PC-9 (cell line): ENCODE data around the gene MIGA2. TPM values are rescaled to one million over a fixed set of nuclear protein-coding genes. Genes with fewer than 3 reads are reported as not detected.

Experiments
- BruUV-seq: library from RNA; stranded (reverse); fragments of 400-500 nt; replicated peaks from 2 replicates; lab custom pipeline; 2021; lab: Mats Ljungman, UMichigan
- CTCF ChIA-PET: fragments of 300-600 bp; sonication (Branson Sonifier 250); formaldehyde crosslinking; loops from one replicate; lab custom pipeline; 2022; ENCODE audit warnings: antibody characterized with exemption; lab: Charles Lee
- POLR2A ChIA-PET: fragments of 300-600 bp; sonication (Branson Sonifier 250); formaldehyde crosslinking; loops from one replicate; lab custom pipeline; 2022; ENCODE audit warnings: antibody characterized with exemption; ENCODE audit not compliant: unreplicated experiment; lab: Charles Lee
- DNase-seq, 2 experiments: peaks; one replicate each; pipeline versions ENCODE4 v3.0.0 to v3.0.0-alpha.2; 2015 to 2022; ENCODE audit warnings: mixed read lengths in 1 of 2
- H2AFZ ChIP-seq: fragments of 200-600 bp; sonication (generic); 2 replicates; pipeline ENCODE4 v1.8.1; 2017; ENCODE audit warnings: antibody characterized with exemption
- H3F3A ChIP-seq: fragments of 200-600 bp; sonication (generic); 2 replicates; pipeline ENCODE4 v1.8.1; 2017; ENCODE audit warnings: antibody characterized with exemption, mild to moderate bottlenecking, low read depth; ENCODE audit not compliant: insufficient read depth
- H3K27ac ChIP-seq: fragments of 200-600 bp; sonication (generic); 2 replicates; pipeline ENCODE4 v1.6.1; 2016; ENCODE audit warnings: mixed run types
- H3K27me3 ChIP-seq: fragments of 200-600 bp; sonication (generic); 2 replicates; pipeline ENCODE4 v1.6.1; 2016; ENCODE audit warnings: low read depth, mixed run types; ENCODE audit not compliant: insufficient read depth
- H3K36me3 ChIP-seq: fragments of 200-600 bp; sonication (generic); 2 replicates; pipeline ENCODE4 v1.6.1; 2016; ENCODE audit warnings: low read depth, mixed run types
- H3K4me1 ChIP-seq: fragments of 200-600 bp; sonication (generic); replicated peaks from 2 replicates; pipeline ENCODE4 v1.6.1; 2016; ENCODE audit warnings: mixed run types; ENCODE audit not compliant: insufficient read depth
- H3K4me2 ChIP-seq: fragments of 200-600 bp; sonication (generic); 2 replicates; pipeline ENCODE4 v1.6.1; 2017; ENCODE audit warnings: mixed run types
- H3K4me3 ChIP-seq: fragments of 200-600 bp; sonication (generic); 2 replicates; pipeline ENCODE4 v1.6.1; 2016; ENCODE audit warnings: mixed run types
- H3K79me2 ChIP-seq: fragments of 200-600 bp; sonication (generic); 2 replicates; pipeline ENCODE4 v1.6.1; 2017; ENCODE audit warnings: low read depth, mixed run types
- H3K9me2 ChIP-seq: fragments of 200-600 bp; sonication (generic); 2 replicates; pipeline ENCODE4 v1.8.1; 2017; ENCODE audit warnings: mild to moderate bottlenecking; ENCODE audit not compliant: insufficient read depth
- H3K9me3 ChIP-seq: fragments of 200-600 bp; sonication (generic); 2 replicates; pipeline ENCODE4 v1.8.1; 2016; ENCODE audit warnings: low read depth; ENCODE audit not compliant: insufficient read depth
- H4K20me1 ChIP-seq: fragments of 200-600 bp; sonication (generic); 2 replicates; pipeline ENCODE4 v1.8.1; 2017; ENCODE audit not compliant: insufficient read depth
- EZH2 ChIP-seq: fragments of 200-600 bp; sonication (generic); IDR thresholded peaks from 2 replicates; pipeline ENCODE4 v1.8.0; 2017; ENCODE audit warnings: antibody characterized with exemption, low read depth
- intact Hi-C: fragments of 100-400 bp; cut with micrococcal nuclease; formaldehyde crosslinking; loops from one replicate; pipeline ENCODE4 v1.10.0; 2022; ENCODE audit not compliant: unreplicated experiment
- total RNA-seq: library from RNA; stranded (reverse); gene quantifications from 2 replicates; pipeline ENCODE4 v1.2.3, GENCODE V29; 2021
- TF ChIP-seq, protein P1 (sequence below): fragments of 200-600 bp; sonication (generic); conservative IDR thresholded peaks from 2 replicates; pipeline ENCODE4 v1.6.1; 2017; ENCODE audit warnings: mixed run types, antibody characterized with exemption, mild to moderate bottlenecking, moderate library complexity

Gene MIGA2
- total RNA-seq, 1 experiment from 2014 or later, result 40.7 TPM

DNA sequence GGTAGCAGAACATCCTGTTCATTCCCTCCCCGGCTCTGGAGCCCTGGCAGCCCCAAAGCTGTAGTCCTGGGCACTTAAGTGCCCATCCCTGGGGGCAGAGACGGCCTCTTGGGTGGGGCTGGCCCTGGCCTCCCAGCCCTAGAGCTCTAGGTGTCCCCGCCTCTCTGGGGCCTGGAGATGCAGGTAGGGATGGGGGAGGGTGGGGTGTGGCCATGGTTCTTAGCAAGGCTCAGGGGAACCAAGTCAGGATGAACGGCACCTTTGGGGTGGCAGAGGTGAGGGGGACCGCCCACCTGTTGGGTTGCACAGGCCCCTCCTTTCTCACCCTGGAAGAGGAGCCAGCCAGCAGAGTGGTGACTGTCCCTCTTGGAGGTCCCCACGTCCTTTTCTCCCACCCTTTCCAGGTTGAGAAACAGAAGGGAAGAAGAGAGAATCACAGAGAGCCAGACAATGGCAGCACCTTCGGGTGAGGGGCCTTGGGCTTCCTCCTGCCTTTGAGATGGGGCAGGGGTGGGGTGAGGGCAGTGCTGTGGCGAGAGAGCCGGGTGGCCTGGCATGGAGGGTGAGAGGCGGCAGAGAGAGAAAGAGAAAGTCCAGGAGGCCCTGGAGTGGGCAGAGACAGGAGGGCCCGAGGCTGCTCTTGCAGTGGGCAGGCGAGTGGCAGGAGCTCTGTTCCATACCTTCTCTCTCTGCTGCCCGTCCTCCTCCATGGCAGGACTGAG is 71.8 kb downstream of the MIGA2 start:
- BruUV-seq, result no TSS peak
- no peak for DNase-seq
- Histone ChIP-seq H2AFZ (no peak overlapping the region), H3K27me3 (no peaks in the 10 kb centered on the region), H4K20me1 (no peaks in the 10 kb centered on the region), H3K9me3 (no peaks in the 10 kb centered on the region), H3K9me2 (no peaks in the 10 kb centered on the region), H3K79me2 (peaks cover 16% of the 10 kb centered on the region), H3K4me1 (peaks cover 22% of the 10 kb centered on the region), H3K4me2 (no peak overlapping the region), H3K27ac (no peak overlapping the region), H3F3A (peaks cover 22% of the 10 kb centered on the region; the same call in 1 of the 2 replicates), H3K36me3 (no peaks in the 10 kb centered on the region), H3K4me3 (no peak overlapping the region)
- TF ChIP-seq, protein P1, sequence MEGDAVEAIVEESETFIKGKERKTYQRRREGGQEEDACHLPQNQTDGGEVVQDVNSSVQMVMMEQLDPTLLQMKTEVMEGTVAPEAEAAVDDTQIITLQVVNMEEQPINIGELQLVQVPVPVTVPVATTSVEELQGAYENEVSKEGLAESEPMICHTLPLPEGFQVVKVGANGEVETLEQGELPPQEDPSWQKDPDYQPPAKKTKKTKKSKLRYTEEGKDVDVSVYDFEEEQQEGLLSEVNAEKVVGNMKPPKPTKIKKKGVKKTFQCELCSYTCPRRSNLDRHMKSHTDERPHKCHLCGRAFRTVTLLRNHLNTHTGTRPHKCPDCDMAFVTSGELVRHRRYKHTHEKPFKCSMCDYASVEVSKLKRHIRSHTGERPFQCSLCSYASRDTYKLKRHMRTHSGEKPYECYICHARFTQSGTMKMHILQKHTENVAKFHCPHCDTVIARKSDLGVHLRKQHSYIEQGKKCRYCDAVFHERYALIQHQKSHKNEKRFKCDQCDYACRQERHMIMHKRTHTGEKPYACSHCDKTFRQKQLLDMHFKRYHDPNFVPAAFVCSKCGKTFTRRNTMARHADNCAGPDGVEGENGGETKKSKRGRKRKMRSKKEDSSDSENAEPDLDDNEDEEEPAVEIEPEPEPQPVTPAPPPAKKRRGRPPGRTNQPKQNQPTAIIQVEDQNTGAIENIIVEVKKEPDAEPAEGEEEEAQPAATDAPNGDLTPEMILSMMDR, result no peak
- no peak for TF ChIP-seq EZH2
- intact Hi-C loops, result no loop called here
- CTCF ChIA-PET, result no interaction called here
- POLR2A ChIA-PET, result interaction anchor here (0.6 kb wide), 1 partner anchor 503 kb away, joined by 7 read pairs; no protein-coding TSS in a partner anchor

GRCh38 chr9:129108805-129109536 is 72.5 kb downstream of the MIGA2 start:
- H3K9me3 ChIP-seq, result no peaks in the 10 kb centered on the region
- H3F3A ChIP-seq, result peaks cover 24% of the 10 kb centered on the region; the same call in 1 of the 2 replicates
- H3K4me1 ChIP-seq, result peaks cover 15% of the 10 kb centered on the region
- TF ChIP-seq EZH2, result no peak
- TF ChIP-seq, protein P1, result no peak
- no peak overlapping the region for H2AFZ ChIP-seq
- no peak overlapping the region for H3K27ac ChIP-seq
- H3K27me3 ChIP-seq, result no peaks in the 10 kb centered on the region
- no peaks in the 10 kb centered on the region for H4K20me1 ChIP-seq
- H3K79me2 ChIP-seq, result peaks cover 24% of the 10 kb centered on the region
- intact Hi-C loops, result no loop called here
- POLR2A ChIA-PET, result no interaction called here
- no TSS peak for BruUV-seq
- H3K36me3 ChIP-seq, result no peaks in the 10 kb centered on the region
- no peak for DNase-seq
- H3K9me2 ChIP-seq, result no peaks in the 10 kb centered on the region
- no peak overlapping the region for H3K4me3 ChIP-seq
- 0 out of 2 replicates have a peak overlapping the region, but pooled peaks have one; percentile 95 for H3K4me2 ChIP-seq
- CTCF ChIA-PET, result no interaction called here

DNA sequence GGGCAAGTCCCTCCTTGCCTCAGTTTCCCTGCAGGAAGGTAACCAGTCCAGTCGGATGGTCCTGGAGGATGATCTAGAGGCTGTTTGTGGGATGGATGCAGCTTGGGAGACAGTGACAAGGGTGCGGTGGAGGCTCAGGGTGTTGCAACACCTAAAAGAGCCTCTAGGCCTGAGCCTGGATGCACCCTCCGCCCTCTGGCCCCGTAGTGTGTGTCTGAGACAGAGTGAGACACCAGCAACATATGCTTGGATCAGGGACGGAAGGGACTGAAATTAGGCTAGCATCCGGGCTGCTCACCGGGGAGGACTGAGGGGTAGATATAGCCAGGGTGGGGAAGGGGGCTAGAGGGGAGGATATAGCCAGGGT is 73.1 kb downstream of the MIGA2 start:
- ChIA-PET CTCF (no interaction called here), POLR2A (no interaction called here)
- no peaks in the 10 kb centered on the region for H3K9me2 ChIP-seq
- no peaks in the 10 kb centered on the region for H3K36me3 ChIP-seq
- intact Hi-C loops, result no loop called here
- no peak for DNase-seq
- H2AFZ ChIP-seq, result no peak overlapping the region
- no peaks in the 10 kb centered on the region for H3K27me3 ChIP-seq
- TF ChIP-seq EZH2, result no peak
- TF ChIP-seq, protein P1, result no peak
- H3K4me3 ChIP-seq, result no peak overlapping the region
- H3K27ac ChIP-seq, result no peak overlapping the region
- H3K4me1 ChIP-seq, result peaks cover 18% of the 10 kb centered on the region; the same call in 1 of the 2 replicates
- H3K79me2 ChIP-seq, result peaks cover 28% of the 10 kb centered on the region
- peaks cover 29% of the 10 kb centered on the region; the same call in 1 of the 2 replicates for H3F3A ChIP-seq
- peak overlapping the region; percentile 95; the same call in 1 of the 2 replicates for H3K4me2 ChIP-seq
- no peaks in the 10 kb centered on the region for H3K9me3 ChIP-seq
- TSS peak; percentile 42 for BruUV-seq
- H4K20me1 ChIP-seq, result no peaks in the 10 kb centered on the region
